Ovary (tissue), 9 donors: Measurements from ENCODE around the gene LANCL3. TPM values are rescaled to one million over a fixed set of nuclear protein-coding genes. Genes with fewer than 3 reads are reported as not detected.

Source experiments
- DNase-seq, 5 donors: peaks; one replicate each; pipeline ENCODE4 v3.0.0-alpha.2; 2019 to 2020
- H3K27ac ChIP-seq, 2 donors: fragments of 200-600 bp; one replicate each; pipeline versions ENCODE4 v1.5.1 to v1.8.0; 2019 to 2022
- H3K27me3 ChIP-seq: fragments of 200-600 bp; one replicate; pipeline ENCODE4 v1.8.0; 2022
- H3K36me3 ChIP-seq: fragments of 200-600 bp; sonication (generic); one replicate; pipeline ENCODE4 v1.5.1; 2019
- H3K4me1 ChIP-seq: one replicate; pipeline ENCODE4 v1.8.1; 2013; ENCODE audit warnings: mild to moderate bottlenecking, moderate library complexity; ENCODE audit not compliant: insufficient read depth
- H3K4me3 ChIP-seq: fragments of 200-600 bp; sonication (generic); one replicate; pipeline ENCODE4 v1.5.1; 2017
- H3K9me3 ChIP-seq, 2 donors: fragments of 200-600 bp in 1 of 2; sonication (generic) in 1 of 2; one replicate each; pipeline versions ENCODE4 v1.5.1 to v1.8.1; 2013 to 2019; ENCODE audit warnings: mild to moderate bottlenecking in 1 of 2, moderate library complexity in 1 of 2
- CTCF ChIP-seq, 3 donors: fragments of 450-650 bp in 2 of 3; fragments of 200-600 bp in 1 of 3; IDR thresholded peaks; one replicate each; pipeline versions ENCODE4 v1.5.1 to v1.8.0; 2016 to 2022; ENCODE audit warnings: antibody characterized with exemption in 3 of 3, mild to moderate bottlenecking in 1 of 3
- EP300 ChIP-seq: sonication (generic); formaldehyde crosslinking; IDR thresholded peaks from one replicate; pipeline ENCODE4 v1.6.1; 2017; ENCODE audit warnings: antibody characterized with exemption
- POLR2A ChIP-seq: fragments of 450-650 bp; IDR thresholded peaks from one replicate; pipeline ENCODE4 v1.6.1; 2017; ENCODE audit warnings: antibody characterized with exemption, mild to moderate bottlenecking, moderate library complexity
- WGBS, 3 donors: extraction: QIAGEN DNeasy Blood & Tissue Kit in 1 of 3; methylation state at CpG; one replicate each; pipeline versions ENCODE4 v1.1.5 to v1.1.7; 2013 to 2017; 5-methylcytosine and 5-hydroxymethylcytosine counted together
- intact Hi-C, 4 donors: fragments of 100-400 bp; cut with DNase I; formaldehyde crosslinking; loops; one replicate each; pipeline versions ENCODE4 v1.11.0 to v1.15.1; 2022 to 2023
- polyA plus RNA-seq, 2 donors: library from polyadenylated mRNA; stranded (reverse); fragments of 200-250 nt in 1 of 2; fragments of 350-450 nt in 1 of 2; fragmentation: Illumina TruSeq in 1 of 2; extraction: RNeasy Lipid Tissue Mini Kit (QIAGEN cat#74804) in 1 of 2; gene quantifications; one replicate each; pipeline ENCODE4 v1.2.3, GENCODE V29; 2013 to 2014
- total RNA-seq, 7 donors: library from RNA; depleted of rRNA in 2 of 7; stranded (reverse); fragments of >200 nt in 2 of 7; fragmentation: NEBNext Ultra II Directional in 3 of 7; extraction: Animal tissue kit (Norgen Biotek cat#: 25700) in 3 of 7; gene quantifications; one replicate each; pipeline versions ENCODE4 v1.1.0 to v1.2.4, GENCODE V29; 2016 to 2023
- donor health status: DM: no; HTN: no; CAD: no; lungs with moderate emphysema.
- donor health status: DM: no; HTN: no; CAD: no.
- donor health status: Bipolar disorder and iron deficiency.
- donor health status: DM: yes; HTN: yes; CAD: no.
- donor health status: DM: no; HTN: no; CAD: no.
- donor health status: DM: yes; HTN: yes; CAD: no.

The LANCL3 gene
- total and polyA plus RNA-seq, 9 donors: under 0.01 to 0.10 (median 0.04) TPM; not detected in 1

GRCh38 chrX:37662181-37662580 lies 90.7 kb downstream of the LANCL3 start:
- no peak for TF ChIP-seq CTCF (IDR thresholded peaks at IDR 0.05)
- no peak for TF ChIP-seq EP300
- TF ChIP-seq POLR2A: no peak
- Histone ChIP-seq H3K4me3 (no peak overlapping the region), H3K36me3 (no peaks in the 10 kb centered on the region), H3K4me1 (no peaks in the 10 kb centered on the region), H3K9me3 (no peaks in the 10 kb centered on the region), H3K27me3 (no peaks in the 10 kb centered on the region), H3K27ac (no peak overlapping the region)
- no peak for DNase-seq
- intact Hi-C loops: no loop called here
- WGBS, 3 donors: 81 to 85% (median 84%) methylated on average over 4 of the region's 4 CpGs

GRCh38 chrX:37666516-37666915 lies 95.1 kb downstream of the LANCL3 start:
- H3K36me3 ChIP-seq: no peaks in the 10 kb centered on the region
- TF ChIP-seq CTCF (IDR thresholded peaks at IDR 0.05) (no peak), EP300 (no peak), POLR2A (no peak)
- DNase-seq: no peak
- H3K4me1 ChIP-seq: no peaks in the 10 kb centered on the region
- H3K27ac ChIP-seq: no peak overlapping the region
- no peaks in the 10 kb centered on the region for H3K27me3 ChIP-seq
- no peaks in the 10 kb centered on the region for H3K9me3 ChIP-seq
- H3K4me3 ChIP-seq: no peak overlapping the region
- intact Hi-C loops: no loop called here

- 82 to 85% (median 85%) methylated on average over 6 of the region's 6 CpGs for WGBS, 3 donors
- Histone ChIP-seq H3K9me3 (no peaks in the 10 kb centered on the region), H3K4me3 (no peak overlapping the region), H3K27me3 (no peaks in the 10 kb centered on the region), H3K36me3 (no peaks in the 10 kb centered on the region), H3K27ac (no peak overlapping the region), H3K4me1 (no peaks in the 10 kb centered on the region)
- intact Hi-C loops: no loop called here
- no peak for DNase-seq
- TF ChIP-seq POLR2A (no peak), EP300 (no peak), CTCF (IDR thresholded peaks at IDR 0.05) (no peak)
These were observed 95.7 kb downstream of the LANCL3 start for GRCh38 chrX:37667141-37667540.

GRCh38 chrX:37672563-37672962 lies 101.1 kb downstream of the LANCL3 start:
- intact Hi-C loops: no loop called here
- Histone ChIP-seq H3K27ac (no peak overlapping the region), H3K9me3 (no peaks in the 10 kb centered on the region), H3K36me3 (no peaks in the 10 kb centered on the region), H3K4me3 (no peak overlapping the region), H3K4me1 (no peaks in the 10 kb centered on the region), H3K27me3 (no peaks in the 10 kb centered on the region)
- TF ChIP-seq CTCF (IDR thresholded peaks at IDR 0.05) (no peak), EP300 (no peak), POLR2A (no peak)
- DNase-seq: no peak
- WGBS, 3 donors: 56 to 59% (median 58%) methylated on average over 4 of the region's 4 CpGs

- DNase-seq: no peak
- Histone ChIP-seq H3K27me3 (no peaks in the 10 kb centered on the region), H3K4me1 (no peaks in the 10 kb centered on the region), H3K9me3 (no peaks in the 10 kb centered on the region), H3K4me3 (no peak overlapping the region), H3K36me3 (no peaks in the 10 kb centered on the region), H3K27ac (no peak overlapping the region)
- intact Hi-C loops: no loop called here
- TF ChIP-seq EP300 (no peak), CTCF (IDR thresholded peaks at IDR 0.05) (no peak), POLR2A (no peak)
These were observed 105.3 kb downstream of the LANCL3 start for GRCh38 chrX:37676811-37677210.
